ENCODE measurements around the gene DNAJA4. TPM values are rescaled to one million over a fixed set of nuclear protein-coding genes. Genes with fewer than 3 reads are reported as not detected.

Gene DNAJA4
- total and polyA plus RNA-seq, 2 experiments from 2014 or later, result 5.0 to 12.5 TPM

DNA sequence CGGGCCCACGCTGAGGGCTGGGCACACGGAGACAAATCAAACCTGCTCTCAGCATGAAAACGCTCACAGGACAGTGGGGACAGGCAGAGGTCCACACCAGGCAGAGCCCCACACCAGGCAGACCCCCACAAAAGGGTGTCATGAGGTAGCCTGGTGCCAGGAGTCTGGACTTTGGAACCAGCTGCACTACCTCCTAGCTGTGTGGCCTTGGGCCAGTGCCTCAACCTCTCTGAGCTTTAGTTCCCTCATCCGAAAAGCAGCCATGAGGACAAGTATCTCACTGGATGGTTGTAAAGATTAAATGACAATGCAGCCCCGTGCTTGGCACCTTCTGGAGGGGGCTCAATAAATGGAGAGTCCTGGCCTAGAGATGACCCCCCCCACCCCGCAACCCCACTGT is 59.3 kb downstream of the DNAJA4 start:
- Mint-ChIP-seq H3K27me3 (ENCODE audit: insufficient read depth, low read depth, poor library complexity) (peaks cover 7% of the 10 kb centered on the region), H3K36me3 (ENCODE audit: low read depth) (no peaks in the 10 kb centered on the region), H3K9me3 (no peaks in the 10 kb centered on the region), H3K27ac (peak overlapping the region; percentile 74; the same call in 1 of the 2 replicates), H3K4me3 (no peak overlapping the region), H3K4me1 (peaks cover 46% of the 10 kb centered on the region)
- H3K79me2 ChIP-seq (replicated peaks; ENCODE audit: insufficient read depth), result no peaks in the 10 kb centered on the region
- DNase-seq (ENCODE audit: low spot score), result no peak
- H3K27ac ChIP-seq (ENCODE audit: low read depth), result no peak overlapping the region
- no peak overlapping the region for H3K4me2 ChIP-seq
- H4K20me1 ChIP-seq (replicated peaks; ENCODE audit: insufficient read depth), result no peaks in the 10 kb centered on the region
- no peaks in the 10 kb centered on the region for H3K36me3 ChIP-seq (ENCODE audit: insufficient read depth)
- no peak for ATAC-seq
- TF ChIP-seq JUNB (IDR thresholded peaks at IDR 0.05; ENCODE audit: unreplicated experiment), result no peak
- TF ChIP-seq, protein P1, sequence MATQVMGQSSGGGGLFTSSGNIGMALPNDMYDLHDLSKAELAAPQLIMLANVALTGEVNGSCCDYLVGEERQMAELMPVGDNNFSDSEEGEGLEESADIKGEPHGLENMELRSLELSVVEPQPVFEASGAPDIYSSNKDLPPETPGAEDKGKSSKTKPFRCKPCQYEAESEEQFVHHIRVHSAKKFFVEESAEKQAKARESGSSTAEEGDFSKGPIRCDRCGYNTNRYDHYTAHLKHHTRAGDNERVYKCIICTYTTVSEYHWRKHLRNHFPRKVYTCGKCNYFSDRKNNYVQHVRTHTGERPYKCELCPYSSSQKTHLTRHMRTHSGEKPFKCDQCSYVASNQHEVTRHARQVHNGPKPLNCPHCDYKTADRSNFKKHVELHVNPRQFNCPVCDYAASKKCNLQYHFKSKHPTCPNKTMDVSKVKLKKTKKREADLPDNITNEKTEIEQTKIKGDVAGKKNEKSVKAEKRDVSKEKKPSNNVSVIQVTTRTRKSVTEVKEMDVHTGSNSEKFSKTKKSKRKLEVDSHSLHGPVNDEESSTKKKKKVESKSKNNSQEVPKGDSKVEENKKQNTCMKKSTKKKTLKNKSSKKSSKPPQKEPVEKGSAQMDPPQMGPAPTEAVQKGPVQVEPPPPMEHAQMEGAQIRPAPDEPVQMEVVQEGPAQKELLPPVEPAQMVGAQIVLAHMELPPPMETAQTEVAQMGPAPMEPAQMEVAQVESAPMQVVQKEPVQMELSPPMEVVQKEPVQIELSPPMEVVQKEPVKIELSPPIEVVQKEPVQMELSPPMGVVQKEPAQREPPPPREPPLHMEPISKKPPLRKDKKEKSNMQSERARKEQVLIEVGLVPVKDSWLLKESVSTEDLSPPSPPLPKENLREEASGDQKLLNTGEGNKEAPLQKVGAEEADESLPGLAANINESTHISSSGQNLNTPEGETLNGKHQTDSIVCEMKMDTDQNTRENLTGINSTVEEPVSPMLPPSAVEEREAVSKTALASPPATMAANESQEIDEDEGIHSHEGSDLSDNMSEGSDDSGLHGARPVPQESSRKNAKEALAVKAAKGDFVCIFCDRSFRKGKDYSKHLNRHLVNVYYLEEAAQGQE (IDR thresholded peaks at IDR 0.05; ENCODE audit: unreplicated experiment), result no peak
- TF ChIP-seq POLR2AphosphoS5 (IDR thresholded peaks at IDR 0.05; ENCODE audit: low read depth), result no peak
- TF ChIP-seq EZH2phosphoT487 (IDR thresholded peaks at IDR 0.05; ENCODE audit: unreplicated experiment), result no peak
- TF ChIP-seq CREB1 (CRISPR knock-in tag; IDR thresholded peaks at IDR 0.05; ENCODE audit: low read depth), result no peak
- TF ChIP-seq STAT1 (IDR thresholded peaks at IDR 0.05; ENCODE audit: unreplicated experiment), result no peak
- TF ChIP-seq, protein P2, sequence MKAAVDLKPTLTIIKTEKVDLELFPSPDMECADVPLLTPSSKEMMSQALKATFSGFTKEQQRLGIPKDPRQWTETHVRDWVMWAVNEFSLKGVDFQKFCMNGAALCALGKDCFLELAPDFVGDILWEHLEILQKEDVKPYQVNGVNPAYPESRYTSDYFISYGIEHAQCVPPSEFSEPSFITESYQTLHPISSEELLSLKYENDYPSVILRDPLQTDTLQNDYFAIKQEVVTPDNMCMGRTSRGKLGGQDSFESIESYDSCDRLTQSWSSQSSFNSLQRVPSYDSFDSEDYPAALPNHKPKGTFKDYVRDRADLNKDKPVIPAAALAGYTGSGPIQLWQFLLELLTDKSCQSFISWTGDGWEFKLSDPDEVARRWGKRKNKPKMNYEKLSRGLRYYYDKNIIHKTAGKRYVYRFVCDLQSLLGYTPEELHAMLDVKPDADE (IDR thresholded peaks at IDR 0.05), result no peak
- no peak for TF ChIP-seq ZNF114 (CRISPR knock-in tag; IDR thresholded peaks at IDR 0.05)
- TF ChIP-seq, protein P3, sequence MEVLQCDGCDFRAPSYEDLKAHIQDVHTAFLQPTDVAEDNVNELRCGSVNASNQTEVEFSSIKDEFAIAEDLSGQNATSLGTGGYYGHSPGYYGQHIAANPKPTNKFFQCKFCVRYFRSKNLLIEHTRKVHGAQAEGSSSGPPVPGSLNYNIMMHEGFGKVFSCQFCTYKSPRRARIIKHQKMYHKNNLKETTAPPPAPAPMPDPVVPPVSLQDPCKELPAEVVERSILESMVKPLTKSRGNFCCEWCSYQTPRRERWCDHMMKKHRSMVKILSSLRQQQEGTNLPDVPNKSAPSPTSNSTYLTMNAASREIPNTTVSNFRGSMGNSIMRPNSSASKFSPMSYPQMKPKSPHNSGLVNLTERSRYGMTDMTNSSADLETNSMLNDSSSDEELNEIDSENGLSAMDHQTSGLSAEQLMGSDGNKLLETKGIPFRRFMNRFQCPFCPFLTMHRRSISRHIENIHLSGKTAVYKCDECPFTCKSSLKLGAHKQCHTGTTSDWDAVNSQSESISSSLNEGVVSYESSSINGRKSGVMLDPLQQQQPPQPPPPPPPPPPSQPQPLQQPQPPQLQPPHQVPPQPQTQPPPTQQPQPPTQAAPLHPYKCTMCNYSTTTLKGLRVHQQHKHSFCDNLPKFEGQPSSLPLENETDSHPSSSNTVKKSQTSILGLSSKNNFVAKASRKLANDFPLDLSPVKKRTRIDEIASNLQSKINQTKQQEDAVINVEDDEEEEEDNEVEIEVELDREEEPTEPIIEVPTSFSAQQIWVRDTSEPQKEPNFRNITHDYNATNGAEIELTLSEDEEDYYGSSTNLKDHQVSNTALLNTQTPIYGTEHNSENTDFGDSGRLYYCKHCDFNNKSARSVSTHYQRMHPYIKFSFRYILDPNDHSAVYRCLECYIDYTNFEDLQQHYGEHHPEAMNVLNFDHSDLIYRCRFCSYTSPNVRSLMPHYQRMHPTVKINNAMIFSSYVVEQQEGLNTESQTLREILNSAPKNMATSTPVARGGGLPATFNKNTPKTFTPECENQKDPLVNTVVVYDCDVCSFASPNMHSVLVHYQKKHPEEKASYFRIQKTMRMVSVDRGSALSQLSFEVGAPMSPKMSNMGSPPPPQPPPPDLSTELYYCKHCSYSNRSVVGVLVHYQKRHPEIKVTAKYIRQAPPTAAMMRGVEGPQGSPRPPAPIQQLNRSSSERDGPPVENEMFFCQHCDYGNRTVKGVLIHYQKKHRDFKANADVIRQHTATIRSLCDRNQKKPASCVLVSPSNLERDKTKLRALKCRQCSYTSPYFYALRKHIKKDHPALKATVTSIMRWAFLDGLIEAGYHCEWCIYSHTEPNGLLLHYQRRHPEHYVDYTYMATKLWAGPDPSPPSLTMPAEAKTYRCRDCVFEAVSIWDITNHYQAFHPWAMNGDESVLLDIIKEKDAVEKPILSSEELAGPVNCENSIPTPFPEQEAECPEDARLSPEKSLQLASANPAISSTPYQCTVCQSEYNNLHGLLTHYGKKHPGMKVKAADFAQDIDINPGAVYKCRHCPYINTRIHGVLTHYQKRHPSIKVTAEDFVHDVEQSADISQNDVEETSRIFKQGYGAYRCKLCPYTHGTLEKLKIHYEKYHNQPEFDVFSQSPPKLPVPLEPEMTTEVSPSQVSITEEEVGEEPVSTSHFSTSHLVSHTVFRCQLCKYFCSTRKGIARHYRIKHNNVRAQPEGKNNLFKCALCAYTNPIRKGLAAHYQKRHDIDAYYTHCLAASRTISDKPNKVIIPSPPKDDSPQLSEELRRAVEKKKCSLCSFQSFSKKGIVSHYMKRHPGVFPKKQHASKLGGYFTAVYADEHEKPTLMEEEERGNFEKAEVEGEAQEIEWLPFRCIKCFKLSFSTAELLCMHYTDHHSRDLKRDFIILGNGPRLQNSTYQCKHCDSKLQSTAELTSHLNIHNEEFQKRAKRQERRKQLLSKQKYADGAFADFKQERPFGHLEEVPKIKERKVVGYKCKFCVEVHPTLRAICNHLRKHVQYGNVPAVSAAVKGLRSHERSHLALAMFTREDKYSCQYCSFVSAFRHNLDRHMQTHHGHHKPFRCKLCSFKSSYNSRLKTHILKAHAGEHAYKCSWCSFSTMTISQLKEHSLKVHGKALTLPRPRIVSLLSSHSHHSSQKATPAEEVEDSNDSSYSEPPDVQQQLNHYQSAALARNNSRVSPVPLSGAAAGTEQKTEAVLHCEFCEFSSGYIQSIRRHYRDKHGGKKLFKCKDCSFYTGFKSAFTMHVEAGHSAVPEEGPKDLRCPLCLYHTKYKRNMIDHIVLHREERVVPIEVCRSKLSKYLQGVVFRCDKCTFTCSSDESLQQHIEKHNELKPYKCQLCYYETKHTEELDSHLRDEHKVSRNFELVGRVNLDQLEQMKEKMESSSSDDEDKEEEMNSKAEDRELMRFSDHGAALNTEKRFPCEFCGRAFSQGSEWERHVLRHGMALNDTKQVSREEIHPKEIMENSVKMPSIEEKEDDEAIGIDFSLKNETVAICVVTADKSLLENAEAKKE (CRISPR knock-in tag; IDR thresholded peaks at IDR 0.05), result no peak
- no peak for TF ChIP-seq EZH2 (IDR thresholded peaks at IDR 0.05; ENCODE audit: low read depth, unreplicated experiment)
- no peak for TF ChIP-seq NANOG (IDR thresholded peaks at IDR 0.05; ENCODE audit: borderline replicate concordance)
- TF ChIP-seq, protein P4, sequence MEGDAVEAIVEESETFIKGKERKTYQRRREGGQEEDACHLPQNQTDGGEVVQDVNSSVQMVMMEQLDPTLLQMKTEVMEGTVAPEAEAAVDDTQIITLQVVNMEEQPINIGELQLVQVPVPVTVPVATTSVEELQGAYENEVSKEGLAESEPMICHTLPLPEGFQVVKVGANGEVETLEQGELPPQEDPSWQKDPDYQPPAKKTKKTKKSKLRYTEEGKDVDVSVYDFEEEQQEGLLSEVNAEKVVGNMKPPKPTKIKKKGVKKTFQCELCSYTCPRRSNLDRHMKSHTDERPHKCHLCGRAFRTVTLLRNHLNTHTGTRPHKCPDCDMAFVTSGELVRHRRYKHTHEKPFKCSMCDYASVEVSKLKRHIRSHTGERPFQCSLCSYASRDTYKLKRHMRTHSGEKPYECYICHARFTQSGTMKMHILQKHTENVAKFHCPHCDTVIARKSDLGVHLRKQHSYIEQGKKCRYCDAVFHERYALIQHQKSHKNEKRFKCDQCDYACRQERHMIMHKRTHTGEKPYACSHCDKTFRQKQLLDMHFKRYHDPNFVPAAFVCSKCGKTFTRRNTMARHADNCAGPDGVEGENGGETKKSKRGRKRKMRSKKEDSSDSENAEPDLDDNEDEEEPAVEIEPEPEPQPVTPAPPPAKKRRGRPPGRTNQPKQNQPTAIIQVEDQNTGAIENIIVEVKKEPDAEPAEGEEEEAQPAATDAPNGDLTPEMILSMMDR (conservative IDR thresholded peaks at IDR 0.05; ENCODE audit: low read depth in 2 of 2), result no peak
- TF ChIP-seq ZNF331 (CRISPR knock-in tag; IDR thresholded peaks at IDR 0.05; ENCODE audit: low read depth), result no peak
- no peaks in the 10 kb centered on the region for H3K27me3 ChIP-seq (ENCODE audit: insufficient read depth)
- no peaks in the 10 kb centered on the region for H3K9me2 ChIP-seq (ENCODE audit: insufficient read depth)
- peaks cover 21% of the 10 kb centered on the region; the same call in 1 of the 2 replicates for H3K4me1 ChIP-seq (ENCODE audit: insufficient read depth)
- H3F3A ChIP-seq (replicated peaks; ENCODE audit: low read depth), result 0 out of 2 replicates have a peak, but pooled peaks cover 2% of the 10 kb centered on the region
- H3K4me3 ChIP-seq, result no peak overlapping the region
- H2AFZ ChIP-seq, result 0 out of 2 replicates have a peak overlapping the region, but pooled peaks have one; percentile 28
